ENCODE measurements around the gene NDUFB10.

The NDUFB10 gene

DNA sequence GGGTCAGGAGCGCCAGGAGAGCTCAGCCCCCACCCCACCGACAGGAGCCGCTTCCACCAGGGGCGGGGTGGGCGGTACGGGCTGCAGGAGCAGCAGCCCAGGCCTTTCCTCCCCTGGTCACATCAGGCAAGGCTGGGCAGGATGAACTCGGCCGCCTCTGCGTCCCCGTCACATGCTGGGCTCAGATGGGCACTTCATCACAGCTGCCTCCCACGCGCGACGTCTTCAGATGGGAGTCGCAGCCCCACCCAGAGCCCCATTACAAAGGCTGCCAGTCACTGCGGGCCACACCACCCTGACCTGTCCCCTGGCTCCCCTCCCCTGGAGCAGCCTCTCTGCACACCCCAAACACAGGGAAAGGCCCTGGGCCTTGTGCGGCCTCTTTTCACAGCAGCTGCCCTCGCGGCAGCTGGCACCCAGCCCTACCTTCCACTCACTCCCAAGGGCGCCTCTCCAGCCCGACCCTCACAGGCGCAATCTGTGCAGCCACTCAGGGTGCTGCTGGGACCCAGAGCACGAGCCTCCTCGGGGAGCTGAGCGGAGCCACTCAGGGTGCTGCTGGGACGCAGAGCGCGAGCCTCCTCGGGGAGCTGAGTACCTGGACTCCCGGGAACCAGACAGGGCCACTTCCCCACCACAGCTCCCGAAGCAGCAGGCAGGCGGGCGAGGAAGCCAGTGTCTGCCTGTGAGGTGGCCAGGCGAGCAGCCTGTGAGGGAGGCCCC lies 45.6 kb downstream of the NDUFB10 start:
- DNase-seq = no peak

DNA sequence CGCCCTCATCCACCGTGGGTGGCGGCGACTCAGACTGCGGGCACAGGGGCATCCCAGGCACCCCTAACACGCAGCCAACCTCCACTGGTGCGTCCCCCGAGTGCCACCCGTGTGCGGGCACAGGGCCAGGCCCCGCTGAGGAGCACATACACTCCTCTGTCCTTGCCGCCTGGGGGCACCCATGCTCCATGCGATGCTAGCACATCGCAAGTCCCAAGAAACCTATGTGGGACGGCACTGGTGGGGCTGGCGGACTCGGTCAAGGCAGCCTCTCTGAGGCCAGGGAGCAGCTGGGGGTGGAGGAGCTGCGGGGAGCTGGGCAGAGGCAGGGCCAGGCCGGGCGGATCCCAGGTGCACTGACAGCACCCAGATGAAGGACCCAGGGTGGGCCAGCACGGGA lies 46.3 kb downstream of the NDUFB10 start:
- DNase-seq = no peak

DNA sequence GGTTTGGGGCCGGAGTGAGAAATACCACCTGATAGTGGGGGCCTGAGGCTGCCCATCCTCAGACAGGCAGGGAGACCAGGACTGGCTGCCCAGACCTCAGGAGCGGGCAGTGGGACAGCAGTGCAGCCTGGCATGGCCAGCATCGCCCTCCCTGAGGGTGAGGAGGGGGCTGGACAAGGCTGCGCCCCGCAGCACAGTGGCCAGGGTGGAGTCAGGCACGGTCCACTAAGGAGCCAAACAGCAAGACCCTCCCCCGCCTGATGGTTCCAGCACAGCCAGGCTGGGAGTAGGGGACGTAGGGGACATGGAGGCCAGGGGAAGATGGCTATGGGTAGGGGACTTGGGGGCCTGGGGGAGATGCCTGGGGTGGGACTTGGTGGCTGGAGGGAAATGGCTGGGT lies 47.0 kb downstream of the NDUFB10 start:
- no peak for DNase-seq

DNA sequence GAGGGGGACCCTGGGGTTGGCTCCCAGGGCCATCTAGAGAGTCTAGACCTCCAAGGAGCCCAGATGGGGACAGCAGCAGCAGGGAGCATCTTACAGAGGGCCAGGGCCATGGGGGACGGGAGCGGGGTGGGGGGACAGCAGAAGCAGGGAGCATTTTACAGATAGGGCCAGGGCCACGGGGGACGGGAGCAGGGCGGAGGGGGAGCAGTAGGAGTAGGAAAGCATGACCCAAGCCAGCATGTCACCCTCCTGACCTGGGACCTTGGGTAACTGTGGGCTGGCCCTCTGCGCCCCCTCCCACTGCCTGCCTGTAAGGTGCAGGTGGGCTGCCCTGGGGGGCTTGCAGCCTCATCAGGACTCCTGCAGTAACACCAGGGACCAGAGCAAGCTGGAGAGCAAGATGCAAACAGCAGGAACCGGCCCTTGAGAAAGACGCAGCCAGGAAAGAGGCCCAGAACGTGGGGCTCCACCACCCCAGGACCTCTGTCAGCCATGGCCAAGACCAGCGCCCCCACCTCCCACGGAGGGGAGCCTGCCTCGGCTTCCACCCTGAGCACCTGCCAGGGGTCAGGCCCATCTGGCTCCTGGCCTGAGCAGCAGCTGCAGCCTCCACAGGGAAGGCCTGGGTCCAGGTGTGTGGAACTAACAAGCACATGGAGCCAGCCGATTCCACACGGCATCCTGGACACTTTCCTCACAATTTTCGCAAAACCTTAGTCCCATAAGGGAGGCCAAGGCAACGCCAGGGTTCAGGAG lies 47.9 kb downstream of the NDUFB10 start:
- no peak for DNase-seq

DNA sequence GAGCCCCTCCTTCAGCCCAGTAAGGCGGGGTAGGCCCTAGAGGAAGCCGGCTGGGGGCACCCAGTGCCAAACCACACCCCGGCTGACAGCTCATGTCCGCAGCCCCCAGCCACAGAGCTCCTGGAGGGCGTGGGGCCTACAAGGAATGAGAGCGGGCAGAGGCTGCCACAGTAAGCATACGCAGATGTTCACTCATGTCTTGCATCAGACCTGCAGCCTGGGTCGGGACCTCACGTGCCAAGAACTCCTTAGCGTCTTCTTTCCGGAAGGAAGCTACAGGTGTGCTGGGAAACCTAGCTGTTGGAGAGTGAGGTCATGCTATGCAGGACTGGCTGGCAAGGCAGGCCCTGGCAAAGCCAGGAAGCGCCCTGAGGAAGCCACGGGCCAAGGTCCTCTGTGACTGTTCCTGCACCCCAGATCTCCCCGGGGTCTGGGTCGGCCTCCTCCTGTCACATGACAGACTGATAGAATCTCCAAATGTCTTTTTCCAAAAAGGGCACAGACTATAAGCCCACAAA lies 48.7 kb downstream of the NDUFB10 start:
- DNase-seq = peak; percentile 74

DNA sequence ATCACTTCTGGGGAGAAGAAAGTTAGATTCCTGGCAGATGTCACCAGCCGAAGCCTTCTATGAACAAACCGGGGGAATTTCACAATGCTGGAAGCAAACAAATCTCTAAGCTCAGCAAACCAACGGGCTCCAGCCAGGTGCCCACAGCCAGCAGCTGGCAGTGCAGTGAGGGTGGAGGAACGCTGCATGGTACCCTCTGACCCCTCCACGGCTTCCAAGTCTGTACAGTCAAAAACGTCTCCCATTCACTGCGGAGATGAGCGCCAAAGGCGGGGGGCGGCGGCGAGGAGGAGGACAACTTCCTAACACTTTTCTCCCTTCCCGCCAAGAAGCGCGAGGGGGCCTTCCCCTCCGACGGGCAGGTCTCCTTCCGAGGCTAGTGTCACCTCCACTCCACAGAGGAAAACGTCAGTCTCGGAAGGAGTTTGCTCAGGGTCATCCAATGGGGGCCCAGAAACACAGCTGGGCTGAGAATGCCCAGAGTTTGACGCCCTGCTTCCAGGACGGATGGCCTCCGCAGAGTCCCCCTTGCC lies 49.4 kb downstream of the NDUFB10 start:
- peak; percentile 61 for DNase-seq

DNA sequence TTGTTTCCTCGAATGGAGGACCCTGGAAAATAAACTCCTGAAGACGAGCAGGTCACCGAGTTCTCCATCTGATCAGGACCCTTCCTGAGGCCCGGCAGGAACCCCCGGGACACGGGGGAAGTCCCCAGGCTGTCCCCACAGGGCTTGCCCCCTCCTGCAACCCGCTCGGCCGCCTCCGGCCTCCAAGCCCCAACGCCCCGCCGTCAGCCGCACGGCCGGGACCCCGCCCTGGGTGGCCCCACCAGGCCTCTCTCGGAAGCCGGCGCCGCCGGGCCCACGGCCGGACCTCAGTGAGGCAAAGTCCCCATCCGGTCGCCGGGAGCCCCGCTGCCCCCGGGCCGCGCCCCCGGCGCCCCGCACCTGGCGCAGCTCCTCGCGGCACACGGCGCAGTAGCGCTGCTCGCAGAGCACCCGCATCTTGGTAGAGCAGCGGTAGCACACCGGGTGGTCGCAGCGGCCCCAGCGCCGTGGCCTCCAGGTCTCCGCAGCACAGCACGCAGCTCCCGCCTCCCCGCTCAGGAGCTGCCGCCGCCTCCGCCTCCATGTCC lies 49.9 kb downstream of the NDUFB10 start:
- no peak for DNase-seq

DNA sequence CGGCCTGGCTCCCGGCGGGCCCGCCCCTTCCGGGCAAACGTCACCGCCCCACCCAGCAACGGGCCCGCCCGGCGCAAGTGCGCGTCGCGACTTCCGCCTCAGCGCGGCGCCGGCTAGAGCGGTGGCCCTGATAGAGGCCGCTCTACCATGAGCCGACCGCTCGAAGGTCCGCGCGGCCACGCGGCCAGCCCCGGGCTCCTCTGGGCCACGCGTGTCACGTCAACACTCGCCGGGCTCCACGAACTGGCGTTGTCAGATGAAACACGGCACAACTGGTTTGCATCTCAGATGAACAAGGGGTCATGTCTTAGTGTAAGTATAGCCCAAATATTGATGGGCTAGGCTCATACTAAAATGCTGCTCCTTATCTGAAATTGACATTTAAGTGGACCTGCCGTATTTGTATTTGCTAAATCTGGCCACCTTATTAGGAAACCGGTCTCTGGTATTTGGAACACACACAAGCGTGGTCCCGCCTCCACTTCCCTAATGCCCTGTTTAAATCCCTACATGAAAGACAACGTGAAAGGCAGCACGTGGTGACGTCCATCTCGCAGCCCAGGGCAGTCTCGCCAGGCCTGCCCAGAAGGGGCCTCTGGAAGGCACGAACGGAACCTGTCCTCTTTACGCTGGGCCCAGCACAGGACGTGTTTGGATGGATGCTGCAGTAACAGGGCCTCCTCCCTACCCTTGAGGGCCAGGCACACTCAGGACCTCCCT lies 50.6 kb downstream of the NDUFB10 start, which contains the start of gene ZNF598:
Gene ZNF598 (minus strand): TSS at position 31 of the 720 bp plus-strand sequence.
- peak; percentile 55 for DNase-seq

Measured in GF-D8 (cell line).